ENCODE measurements around the gene ELF2. TPM values are rescaled to one million over a fixed set of nuclear protein-coding genes. Genes with fewer than 3 reads are reported as not detected.
"Not testable (repeated sequence)": the region's sequence is repeated elsewhere in the genome, so short reads cannot be mapped to it uniquely, and the experiment has no call there.

The ELF2 gene
- polyA plus RNA-seq, 3 donors = 55.3 to 67.1 (median 60.2) TPM

DNA sequence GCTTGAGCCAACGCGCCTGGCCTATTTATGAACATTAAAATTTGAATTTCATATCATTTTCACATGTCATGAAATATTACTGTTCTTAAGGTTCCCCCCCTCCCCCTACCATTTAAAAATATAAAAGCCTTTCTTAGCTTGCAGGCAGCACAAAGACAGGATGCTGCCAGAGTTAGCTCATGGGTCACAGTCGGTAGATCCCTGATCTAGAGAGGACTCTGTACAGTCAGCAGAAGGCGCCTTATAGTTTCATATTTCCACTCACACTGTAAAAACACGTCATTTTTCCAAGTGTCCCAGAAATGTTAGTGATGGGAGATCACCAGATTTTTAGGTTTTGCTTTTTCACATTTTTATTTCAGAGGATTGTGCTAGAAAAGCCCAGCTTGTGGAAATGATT, 149.2 kb downstream of the ELF2 start:
- no peak for DNase-seq

DNA sequence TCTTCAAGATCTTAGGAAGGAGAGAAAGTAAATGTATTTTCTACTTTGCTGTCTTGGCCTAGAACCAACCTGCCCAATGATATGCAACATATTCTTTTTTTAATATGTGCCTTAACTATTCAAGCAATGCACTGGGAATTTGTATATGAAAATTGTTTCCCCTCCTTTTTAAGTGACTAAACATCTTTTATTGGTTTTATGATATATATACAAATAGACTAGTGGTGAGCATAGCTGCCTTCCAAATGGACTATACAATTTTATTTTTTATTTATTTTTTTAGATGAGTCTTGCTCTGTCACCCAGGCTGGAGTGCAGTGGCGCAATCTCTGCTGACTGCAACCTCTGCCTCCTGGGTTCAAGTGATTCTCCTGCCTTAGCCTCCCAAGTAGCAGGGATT, 151.2 kb downstream of the ELF2 start:
- DNase-seq = no peak

DNA sequence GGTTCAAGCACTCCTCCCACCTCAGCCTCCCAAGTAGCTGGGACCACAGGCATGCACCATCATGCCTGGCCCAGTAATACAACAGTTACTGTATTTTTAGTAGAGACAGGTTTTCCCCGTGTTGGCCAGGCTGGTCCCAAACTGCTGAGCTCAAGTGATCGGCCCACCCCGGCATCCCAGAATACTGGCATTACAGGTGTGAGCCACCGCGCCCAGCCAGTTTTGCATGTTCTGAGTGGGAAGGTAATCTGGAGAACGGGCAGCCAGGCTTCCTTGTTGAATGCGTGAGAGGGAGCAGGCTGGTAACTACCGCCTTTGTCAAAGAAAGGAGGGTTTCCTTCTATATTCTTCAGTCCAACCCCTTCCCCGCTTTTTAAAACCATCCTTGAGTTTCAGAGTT, 152.3 kb downstream of the ELF2 start:
- no peak for DNase-seq

DNA sequence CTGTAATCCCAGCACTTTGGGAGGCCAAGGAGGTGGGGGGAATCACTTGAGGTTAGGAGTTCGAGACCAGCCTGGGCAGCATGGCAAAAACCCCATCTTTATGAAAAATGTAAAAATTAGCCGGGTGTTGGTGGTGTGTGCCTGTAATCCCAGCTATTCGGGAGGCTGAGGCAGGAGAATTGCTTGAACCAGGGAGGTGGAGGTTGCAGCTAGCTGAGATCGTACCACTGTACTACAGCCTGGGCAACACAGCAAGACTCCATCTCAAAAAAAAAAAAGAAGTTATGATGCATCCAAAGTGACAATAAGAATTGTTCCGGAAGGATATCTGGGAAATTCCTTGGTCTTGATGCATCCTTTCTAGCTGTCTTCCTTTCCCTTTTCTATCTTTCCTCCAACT, 154.2 kb downstream of the ELF2 start:
- no peak for DNase-seq

DNA sequence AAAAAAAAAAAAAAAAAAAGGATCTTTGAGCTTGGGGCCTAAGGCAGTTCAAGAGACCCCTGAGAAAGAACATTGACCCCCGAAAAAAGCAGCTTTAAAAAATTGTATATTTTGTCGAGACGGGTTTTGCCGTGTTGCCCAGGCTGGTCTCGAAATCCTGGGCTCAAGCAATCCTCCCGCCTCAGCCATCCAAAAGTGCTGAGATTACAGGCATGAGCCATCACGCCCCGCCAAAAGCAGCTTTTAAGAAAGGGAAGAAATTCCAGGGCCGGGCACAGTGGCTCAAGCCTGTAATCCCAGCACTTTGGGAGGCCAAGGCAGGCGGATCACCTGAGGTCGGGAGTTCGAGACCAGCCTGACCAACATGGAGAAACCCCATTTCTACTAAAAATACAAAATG, 155.9 kb downstream of the ELF2 start:
- not testable (repeated sequence) for DNase-seq

DNA sequence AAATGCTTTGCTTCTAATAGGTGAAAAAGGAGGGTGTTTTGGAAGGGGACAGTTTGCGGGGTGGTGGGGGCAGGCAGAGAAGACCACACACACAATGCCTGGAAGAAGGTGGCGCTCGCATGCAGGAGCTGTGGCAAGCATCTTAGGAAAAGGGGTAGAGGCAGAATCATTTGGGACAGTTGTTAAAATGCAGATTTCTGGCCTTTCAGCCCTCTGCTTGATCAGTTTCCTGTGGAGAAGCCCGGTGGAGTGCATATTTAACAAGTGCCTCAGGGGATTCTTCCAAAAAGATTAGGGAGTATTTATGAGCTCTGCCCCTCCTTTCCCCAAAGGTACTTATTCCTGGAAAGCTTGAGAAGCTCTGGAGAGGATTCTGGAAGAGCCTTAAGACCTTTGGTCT, 156.6 kb downstream of the ELF2 start:
- DNase-seq = no peak

DNA sequence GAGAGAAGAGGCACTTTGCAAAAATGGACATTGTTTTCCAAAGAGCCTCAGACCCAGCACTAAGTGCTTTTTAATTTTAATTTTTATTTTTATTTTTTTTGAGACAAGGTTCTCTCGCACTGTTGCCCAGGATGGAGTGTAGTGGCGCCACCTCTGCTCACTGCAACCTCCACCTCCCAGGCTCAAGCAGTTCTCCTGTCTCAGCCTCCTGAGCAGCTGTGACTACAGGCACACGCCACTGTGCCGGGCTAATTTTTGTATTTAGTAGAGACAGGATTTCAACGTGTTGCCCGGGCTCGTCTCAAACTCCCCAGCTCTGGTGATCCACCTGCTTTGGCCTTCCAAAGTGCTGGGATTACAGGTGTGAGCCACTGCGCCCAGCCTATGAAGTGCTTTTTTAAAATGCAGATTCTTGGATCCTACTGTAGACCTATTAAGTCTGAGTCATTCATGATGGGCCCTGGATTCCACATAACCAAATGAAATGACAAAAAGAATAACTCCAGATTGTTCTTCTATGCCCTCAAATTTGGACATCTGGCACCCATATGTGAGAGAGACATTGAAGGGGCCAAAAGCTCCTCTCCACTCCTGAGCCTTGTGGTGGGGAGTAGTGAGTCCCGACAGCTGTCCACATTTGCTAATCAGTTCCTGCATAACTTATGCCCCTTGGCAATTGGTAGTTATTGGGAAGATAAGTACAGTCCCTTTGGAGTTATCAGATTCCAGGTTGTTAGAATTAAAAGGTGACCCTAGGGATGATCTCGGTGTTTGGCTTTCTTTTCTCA, 157.9 kb downstream of the ELF2 start:
- no peak for DNase-seq

DNA sequence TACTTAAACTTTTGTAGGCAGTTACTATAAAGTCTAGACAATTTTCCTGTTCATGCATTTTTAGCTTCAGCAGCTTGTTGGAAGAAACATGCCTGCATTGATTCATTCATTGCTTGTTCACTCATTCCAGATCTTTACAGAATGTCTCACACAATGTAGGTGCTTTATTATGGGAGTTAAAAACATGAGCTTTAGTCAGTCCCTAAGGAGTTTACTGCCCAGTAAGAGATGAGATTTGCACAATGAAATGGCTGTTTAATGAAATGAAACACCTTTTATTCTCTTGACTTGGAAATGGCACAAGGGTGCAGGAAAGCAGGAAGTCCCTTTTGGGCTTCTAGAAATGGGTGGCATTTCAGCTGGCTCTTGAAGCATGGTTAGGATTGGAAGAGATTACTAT, 158.5 kb downstream of the ELF2 start:
- DNase-seq = no peak

DNA sequence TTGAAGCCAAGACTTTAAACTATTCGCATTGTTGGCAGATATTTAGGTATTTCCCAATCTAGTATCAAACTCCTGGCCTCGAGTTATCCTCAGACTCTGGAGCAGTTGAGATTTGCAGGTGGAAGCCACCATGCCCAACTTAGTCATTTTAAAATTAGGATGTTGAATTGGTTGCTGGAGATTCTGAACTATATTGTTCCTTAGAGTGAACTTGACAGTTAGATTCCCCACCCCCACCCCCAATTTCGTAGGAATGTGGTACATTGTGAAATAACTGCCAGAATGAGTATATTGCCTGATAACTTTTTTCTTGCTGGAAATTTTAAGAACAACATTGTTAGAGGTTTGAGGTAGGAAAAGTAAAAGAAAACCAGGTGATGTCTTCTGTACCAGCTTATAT, 159.2 kb downstream of the ELF2 start:
- no peak for DNase-seq

DNA sequence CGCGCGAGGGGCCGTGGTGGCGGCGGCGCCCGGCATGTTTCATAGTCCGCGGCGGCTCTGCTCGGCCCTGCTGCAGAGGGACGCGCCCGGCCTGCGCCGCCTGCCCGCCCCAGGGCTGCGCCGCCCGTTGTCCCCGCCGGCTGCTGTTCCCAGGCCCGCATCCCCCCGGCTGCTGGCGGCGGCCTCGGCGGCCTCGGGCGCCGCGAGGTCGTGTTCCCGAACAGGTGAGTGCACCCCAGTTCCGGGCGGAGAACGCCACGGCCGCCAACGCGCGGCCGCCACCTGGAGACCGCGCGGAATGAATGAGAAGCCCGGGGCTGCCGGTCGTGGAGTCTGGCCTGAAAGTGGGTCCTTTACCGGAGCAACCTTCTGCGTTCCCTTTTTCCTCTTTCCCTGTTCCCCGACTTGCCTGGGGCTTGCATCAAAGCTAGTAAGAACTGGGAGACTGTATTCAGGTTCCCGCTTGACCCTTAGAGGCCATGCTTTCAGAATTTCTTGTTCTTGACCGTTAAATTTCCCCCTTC, 161.0 kb downstream of the ELF2 start:
- DNase-seq = peak; percentile 47

DNA sequence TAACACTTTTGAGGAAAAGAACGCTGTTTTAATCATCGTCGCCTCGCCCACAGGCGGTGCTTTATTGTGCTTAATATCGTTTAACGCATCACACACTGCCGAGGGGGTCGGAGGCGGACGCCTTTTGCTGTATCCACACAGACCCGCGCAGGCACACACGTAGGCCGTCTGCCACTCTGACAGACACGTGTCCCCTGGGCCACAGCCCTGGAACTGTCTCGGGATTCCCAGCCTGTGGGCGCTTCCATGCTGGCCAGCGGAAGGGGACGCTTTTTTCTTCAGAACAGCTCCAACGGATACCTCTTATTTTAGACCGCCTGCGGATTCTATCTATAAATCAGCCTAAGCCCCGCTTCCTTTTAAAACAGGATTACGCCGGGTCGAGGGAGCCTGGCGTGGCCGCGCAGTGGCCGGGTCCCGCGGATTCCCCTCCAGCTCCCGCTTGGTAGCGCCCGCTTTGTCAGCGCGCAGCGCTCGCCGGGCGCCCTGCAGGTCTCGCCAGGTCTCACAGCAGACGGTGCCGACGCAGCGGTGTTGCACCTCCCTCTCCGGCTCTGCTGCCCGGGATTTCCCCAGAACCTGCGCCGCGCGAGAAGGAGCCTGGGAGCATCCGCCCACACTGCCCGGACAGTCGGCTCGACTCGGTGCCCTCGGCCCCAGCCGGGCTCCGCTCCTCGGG, 161.6 kb downstream of the ELF2 start, which contains the start of gene NOCT:
NOCT (plus strand) TSS at position 513 of the 679 bp plus-strand sequence. CDS start 201 bp downstream, outside the sequence.
- peak; percentile 87 for DNase-seq

DNA sequence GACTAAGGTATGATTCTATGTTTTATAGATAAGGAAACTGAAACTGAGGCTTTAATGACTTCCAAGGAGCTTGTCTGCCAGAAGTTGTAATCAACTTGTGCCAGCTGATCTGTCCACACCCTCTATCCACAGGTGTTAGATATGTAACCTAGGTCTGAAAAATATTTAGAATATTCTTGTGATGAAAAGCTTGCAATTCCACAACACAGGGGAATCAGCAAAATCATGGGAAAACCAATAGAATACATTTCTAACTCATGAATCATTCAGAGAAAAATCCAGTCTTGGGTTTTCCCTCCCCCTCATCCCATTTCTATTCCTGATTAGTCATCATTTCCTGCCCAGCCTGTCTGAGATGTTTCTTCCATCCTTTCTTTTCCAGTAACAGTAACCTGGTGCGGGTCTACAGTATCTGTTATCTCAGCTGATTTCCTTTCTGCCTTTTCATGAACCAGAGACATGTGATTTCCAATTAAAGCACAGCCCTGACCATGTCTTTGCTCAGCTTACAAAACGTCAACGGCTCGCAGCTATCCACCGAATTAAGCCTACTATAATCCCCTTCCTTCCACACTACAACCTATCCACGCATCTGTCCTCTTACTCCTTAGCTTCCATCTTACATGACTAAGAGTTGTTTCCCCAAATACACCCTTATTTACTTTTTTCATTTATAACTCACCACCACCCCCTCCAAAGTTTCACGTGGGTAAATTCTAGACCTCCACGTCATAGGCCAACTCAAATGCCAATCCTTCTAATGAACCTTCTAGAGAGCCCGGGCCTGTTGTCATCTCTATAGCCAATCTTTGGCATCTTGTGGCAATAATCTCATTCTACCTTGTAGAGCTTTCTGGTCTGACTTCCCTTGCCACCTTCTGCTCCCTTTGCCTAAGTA, 162.4 kb downstream of the ELF2 start:
- peak; percentile 26 for DNase-seq

DNA sequence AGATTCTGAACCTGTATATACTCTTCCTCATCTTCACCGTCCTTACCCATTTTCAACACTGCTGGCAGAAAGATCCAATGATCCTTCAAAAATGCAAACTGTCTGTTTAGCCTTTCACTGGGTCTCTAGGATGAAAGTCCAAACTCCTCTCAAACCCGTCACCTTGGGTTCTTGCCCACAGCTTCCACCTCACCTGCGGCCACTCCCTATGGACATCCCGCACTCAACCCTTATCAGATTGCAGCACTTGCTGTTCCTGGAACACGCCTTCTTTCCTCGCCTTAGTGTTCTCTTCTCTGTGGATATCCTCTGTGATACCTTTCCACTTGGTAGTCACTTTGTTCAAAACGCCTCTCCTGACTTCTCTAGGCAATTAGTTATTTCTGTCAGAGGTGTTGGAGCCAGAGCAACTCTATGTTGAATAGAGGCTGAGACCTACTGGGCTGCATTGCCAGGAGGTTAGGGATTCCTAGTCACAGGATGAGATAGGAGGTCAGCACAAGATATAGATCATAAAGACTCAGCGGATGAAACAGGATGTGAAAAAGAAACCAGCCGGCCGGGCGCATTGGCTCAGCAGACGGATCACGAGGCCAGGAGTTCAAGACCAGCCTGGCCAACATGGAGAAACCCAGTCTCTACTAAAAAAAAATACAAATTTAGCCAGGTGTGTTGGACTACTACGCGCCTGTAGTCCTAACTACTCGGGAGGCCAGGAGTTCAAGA, 165.6 kb downstream of the ELF2 start:
- DNase-seq = no peak

DNA sequence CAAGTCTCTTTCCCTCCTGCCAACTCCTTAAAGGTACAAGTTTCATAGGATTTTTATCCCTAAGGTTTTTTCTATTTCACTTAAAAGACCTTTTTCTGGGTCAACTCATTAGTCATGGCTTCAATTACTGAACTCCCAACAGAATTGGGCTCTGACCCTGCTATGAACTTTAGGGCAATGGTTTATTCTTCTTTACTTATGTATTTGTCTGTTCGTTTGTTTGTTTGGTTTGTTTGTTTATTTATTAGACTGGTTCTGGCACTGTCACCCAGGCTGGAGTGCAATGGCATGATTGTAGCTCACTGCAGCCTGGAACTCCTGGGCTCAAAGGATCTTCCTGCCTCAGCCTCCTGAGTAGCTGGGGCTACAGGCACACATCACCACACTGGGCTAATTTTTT, 167.3 kb downstream of the ELF2 start:
- DNase-seq = no peak

DNA sequence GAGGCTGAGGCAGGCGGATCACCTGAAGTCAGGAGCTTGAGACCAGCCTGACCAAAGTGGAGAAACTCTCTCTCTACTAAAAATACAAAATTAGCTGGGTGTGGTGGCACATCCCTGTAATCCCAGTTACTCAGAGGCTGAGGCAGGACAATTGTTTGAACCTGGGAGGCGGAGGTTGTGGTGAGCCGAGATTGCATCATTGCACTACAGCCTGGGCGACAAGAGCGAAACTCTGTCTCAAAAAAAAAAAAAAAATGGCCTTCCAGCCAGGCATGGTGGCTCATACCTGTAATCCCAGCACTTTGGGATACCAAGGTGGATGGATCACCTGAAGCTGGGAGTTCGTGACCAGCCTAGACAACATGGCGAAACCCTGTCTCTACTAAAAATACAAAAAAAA, 168.7 kb downstream of the ELF2 start:
- not testable (repeated sequence) for DNase-seq

DNA sequence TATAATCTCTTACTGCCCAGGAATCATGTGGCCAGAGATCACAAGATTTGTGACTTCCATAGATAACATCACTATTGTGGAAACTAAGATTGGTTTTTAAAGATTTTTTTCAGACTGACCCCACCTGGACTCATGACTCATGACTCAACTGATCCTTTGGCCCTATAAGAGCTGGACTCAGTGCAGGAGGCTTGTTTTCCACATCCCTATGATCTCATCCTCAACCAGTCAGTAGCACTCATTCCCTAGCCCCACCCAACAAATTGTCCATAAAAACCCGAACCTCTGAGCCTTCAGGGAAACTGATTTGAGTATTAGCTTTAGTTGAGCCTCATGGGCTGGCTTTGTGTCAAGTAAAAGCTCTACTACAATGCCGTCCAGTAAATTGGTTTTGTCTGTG, 169.4 kb downstream of the ELF2 start:
- DNase-seq = no peak

Other genes with a start within 250 kb of the ELF2 start
- gene NOCT, start 161.4 kb downstream of the ELF2 start, polyA plus RNA-seq (ENCODE audit: insufficient read length in 3 of 3) = 1 to 10 TPM; 6.3 to 7.2 (median 7.0) TPM
- under 1 TPM in 2 of 3 donors, not detected in 1; 0.34 to 0.44 TPM for gene MGARP, start 103.0 kb upstream of the ELF2 start, polyA plus RNA-seq (ENCODE audit: insufficient read length in 3 of 3)
- gene NAA15, start 124.3 kb upstream of the ELF2 start, polyA plus RNA-seq (ENCODE audit: insufficient read length in 3 of 3) = 10 to 100 TPM; 32.3 to 32.9 (median 32.5) TPM
- 10 to 100 TPM; 86.8 to 99.7 (median 90.0) TPM for gene NDUFC1, start 125.3 kb upstream of the ELF2 start, polyA plus RNA-seq (ENCODE audit: insufficient read length in 3 of 3)